ENCODE results near the gene TEX50.
"Not testable (repeated sequence)": the region's sequence is repeated elsewhere in the genome, so short reads cannot be mapped to it uniquely, and the experiment has no call there.

Gene TEX50

GRCh38 chr1:173638043-173639021 lies 3.2 kb downstream of the TEX50 start:
- Histone ChIP-seq H3K36me3 (no peaks in the 10 kb centered on the region), H3K27me3 (ENCODE audit: insufficient read depth, low read depth, severe bottlenecking) (no peaks in the 10 kb centered on the region), H3K27ac (no peak overlapping the region), H3K9me3 (ENCODE audit: severe bottlenecking) (peaks cover 11% of the 10 kb centered on the region), H3K4me3 (ENCODE audit: low read depth, low read length) (no peak overlapping the region)
- DNase-seq, result no peak
- TF ChIP-seq CTCF (IDR thresholded peaks at IDR 0.05; ENCODE audit: low read depth, low read length), result no peak

GRCh38 chr1:173639102-173639501 lies 4.0 kb downstream of the TEX50 start:
- Histone ChIP-seq H3K27me3 (ENCODE audit: insufficient read depth, low read depth, severe bottlenecking) (no peaks in the 10 kb centered on the region), H3K9me3 (ENCODE audit: severe bottlenecking) (peaks cover 11% of the 10 kb centered on the region), H3K36me3 (no peaks in the 10 kb centered on the region), H3K27ac (no peak overlapping the region), H3K4me3 (ENCODE audit: low read depth, low read length) (no peak overlapping the region)
- no peak for TF ChIP-seq CTCF (IDR thresholded peaks at IDR 0.05; ENCODE audit: low read depth, low read length)
- DNase-seq, result no peak

GRCh38 chr1:173642450-173643139 lies 7.5 kb downstream of the TEX50 start:
- not testable (repeated sequence) for DNase-seq; H3K4me3 ChIP-seq (ENCODE audit: low read depth, low read length); H3K36me3 ChIP-seq; H3K9me3 ChIP-seq (ENCODE audit: severe bottlenecking); H3K27me3 ChIP-seq (ENCODE audit: insufficient read depth, low read depth, severe bottlenecking); H3K27ac ChIP-seq

- H3K9me3 ChIP-seq (ENCODE audit: severe bottlenecking), result peaks cover 8% of the 10 kb centered on the region
- H3K27me3 ChIP-seq (ENCODE audit: insufficient read depth, low read depth, severe bottlenecking), result no peaks in the 10 kb centered on the region
- TF ChIP-seq CTCF (IDR thresholded peaks at IDR 0.05; ENCODE audit: low read depth, low read length), result no peak
- H3K27ac ChIP-seq, result no peak overlapping the region
- H3K4me3 ChIP-seq (ENCODE audit: low read depth, low read length), result no peak overlapping the region
- no peak for DNase-seq
- H3K36me3 ChIP-seq, result no peaks in the 10 kb centered on the region
Observed at GRCh38 chr1:173646656-173647055, 11.5 kb downstream of the TEX50 start.

GRCh38 chr1:173648880-173649605 lies 13.9 kb downstream of the TEX50 start:
- Histone ChIP-seq H3K36me3 (no peaks in the 10 kb centered on the region), H3K27ac (no peak overlapping the region), H3K27me3 (ENCODE audit: insufficient read depth, low read depth, severe bottlenecking) (no peaks in the 10 kb centered on the region), H3K4me3 (ENCODE audit: low read depth, low read length) (no peak overlapping the region), H3K9me3 (ENCODE audit: severe bottlenecking) (no peaks in the 10 kb centered on the region)
- no peak for DNase-seq
- no peak for TF ChIP-seq CTCF (IDR thresholded peaks at IDR 0.05; ENCODE audit: low read depth, low read length)

- H3K4me3 ChIP-seq (ENCODE audit: low read depth, low read length), result no peak overlapping the region
- peak overlapping the region; percentile 54 for H3K27ac ChIP-seq
- H3K9me3 ChIP-seq (ENCODE audit: severe bottlenecking), result peaks cover 11% of the 10 kb centered on the region
- no peaks in the 10 kb centered on the region for H3K27me3 ChIP-seq (ENCODE audit: insufficient read depth, low read depth, severe bottlenecking)
- DNase-seq, result no peak
- no peak for TF ChIP-seq CTCF (IDR thresholded peaks at IDR 0.05; ENCODE audit: low read depth, low read length)
- peaks cover 6% of the 10 kb centered on the region; the same call in 1 of the 2 replicates for H3K36me3 ChIP-seq
Observed at GRCh38 chr1:173660306-173660705, 25.2 kb downstream of the TEX50 start.

All from WERI-Rb-1 (cell line).